NT2/D1 (cell line): Measurements from ENCODE around the gene TTPAL.

Experiments used
- YY1 ChIP-seq: IDR thresholded peaks from 2 replicates; pipeline ENCODE4 v1.6.1; 2011; ENCODE audit not compliant: insufficient read length, insufficient read depth
- ZNF274 ChIP-seq: IDR thresholded peaks from 2 replicates; pipeline ENCODE4 v1.6.1; 2011; ENCODE audit warnings: mild to moderate bottlenecking, low read depth, low read length

DNA sequence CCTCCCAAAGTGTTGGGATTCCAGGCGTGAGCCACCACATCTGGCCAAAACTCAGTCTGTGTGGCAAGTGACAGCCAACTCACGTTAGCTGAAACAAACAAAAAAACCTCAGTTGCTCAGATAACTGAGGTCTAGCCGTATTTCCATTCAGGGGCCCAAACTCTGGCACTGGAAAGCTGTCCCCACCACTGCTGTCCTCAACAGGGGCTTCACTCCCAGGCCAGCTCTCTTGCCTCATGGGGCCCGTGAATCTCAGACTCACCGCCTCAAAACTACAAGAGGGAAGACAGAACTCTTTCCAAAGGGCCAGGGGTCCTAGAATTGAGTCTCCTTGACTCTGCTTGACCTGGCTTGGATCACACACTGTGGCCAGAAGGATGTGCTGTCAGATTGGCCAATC is 7.4 kb downstream of the TTPAL start:
- TF ChIP-seq ZNF274 (no peak), YY1 (no peak)
